ENCODE measurements around the gene SSC5D. TPM values are rescaled to one million over a fixed set of nuclear protein-coding genes. Genes with fewer than 3 reads are reported as not detected.

SSC5D gene
- total and polyA plus RNA-seq, 2 donors (not counting 1 experiment from before 2014, with no cell fraction given), result 3.0 to 19.7 TPM

GRCh38 chr19:55525289-55526101 lies 37.3 kb downstream of the SSC5D start:
- Histone ChIP-seq H3K9ac (ENCODE audit: insufficient read depth, low read length) (no peak overlapping the region), H3K9me3 (ENCODE audit: control insufficient read depth, insufficient read depth, low read depth, low read length) (no peaks in the 10 kb centered on the region), H3K27me3 (ENCODE audit: control insufficient read depth, insufficient read depth, low read length) (no peaks in the 10 kb centered on the region), H3K79me2 (ENCODE audit: control insufficient read depth, insufficient read depth, low read length) (no peaks in the 10 kb centered on the region), H2AFZ (ENCODE audit: low read length) (no peak overlapping the region), H3K4me3 (replicated peaks in 1 of 4; ENCODE audit: control extremely low read depth in 1 of 4, insufficient read depth in 1 of 4, low read depth in 3 of 4, low read length in 4 of 4) (no peak overlapping the region), H3K27ac (ENCODE audit: insufficient read depth, low read length) (no peak overlapping the region), H3K4me2 (ENCODE audit: extremely low read depth, insufficient read depth, low read length) (no peak overlapping the region), H3K4me1 (ENCODE audit: control insufficient read depth, extremely low read depth, insufficient read depth, low read length) (peaks cover 10% of the 10 kb centered on the region), H3K36me3 (ENCODE audit: control insufficient read depth, insufficient read depth, low read length) (no peaks in the 10 kb centered on the region), H4K20me1 (ENCODE audit: control insufficient read depth, extremely low read depth, insufficient read depth, low read length) (no peaks in the 10 kb centered on the region)
- DNase-seq (ENCODE audit: low read depth in 2 of 2), result no peak
- TF ChIP-seq CTCF (conservative IDR thresholded peaks at IDR 0.05 in 1 of 2, IDR thresholded peaks at IDR 0.05 in 1 of 2; ENCODE audit: low read depth in 1 of 2, low read length in 2 of 2) (no peak), EZH2 (IDR thresholded peaks at IDR 0.05; ENCODE audit: low read length, missing control alignments) (no peak)

GRCh38 chr19:55526216-55527196 lies 38.3 kb downstream of the SSC5D start:
- peak; percentile 52 to 84 for DNase-seq (ENCODE audit: low read depth in 2 of 2)
- no peak for TF ChIP-seq EZH2 (IDR thresholded peaks at IDR 0.05; ENCODE audit: low read length, missing control alignments)
- no peak for TF ChIP-seq CTCF (conservative IDR thresholded peaks at IDR 0.05 in 1 of 2, IDR thresholded peaks at IDR 0.05 in 1 of 2; ENCODE audit: low read depth in 1 of 2, low read length in 2 of 2)
- no peaks in the 10 kb centered on the region for H3K36me3 ChIP-seq (ENCODE audit: control insufficient read depth, insufficient read depth, low read length)
- peaks cover 9% of the 10 kb centered on the region for H3K4me1 ChIP-seq (ENCODE audit: control insufficient read depth, extremely low read depth, insufficient read depth, low read length)
- no peak overlapping the region for H3K27ac ChIP-seq (ENCODE audit: insufficient read depth, low read length)
- H4K20me1 ChIP-seq (ENCODE audit: control insufficient read depth, extremely low read depth, insufficient read depth, low read length), result no peaks in the 10 kb centered on the region
- no peaks in the 10 kb centered on the region for H3K9me3 ChIP-seq (ENCODE audit: control insufficient read depth, insufficient read depth, low read depth, low read length)
- peak overlapping the region; percentile 32 for H3K4me2 ChIP-seq (ENCODE audit: extremely low read depth, insufficient read depth, low read length)
- H3K9ac ChIP-seq (ENCODE audit: insufficient read depth, low read length), result no peak overlapping the region
- H3K4me3 ChIP-seq (replicated peaks in 1 of 4; ENCODE audit: control extremely low read depth in 1 of 4, insufficient read depth in 1 of 4, low read depth in 3 of 4, low read length in 4 of 4), result no peak overlapping the region
- no peaks in the 10 kb centered on the region for H3K27me3 ChIP-seq (ENCODE audit: control insufficient read depth, insufficient read depth, low read length)
- H2AFZ ChIP-seq (ENCODE audit: low read length), result no peak overlapping the region
- H3K79me2 ChIP-seq (ENCODE audit: control insufficient read depth, insufficient read depth, low read length), result no peaks in the 10 kb centered on the region

All from fibroblast of lung (primary cell).